HG03378 (cell line): ENCODE data around the gene IGFLR1.

Source experiments
- ATAC-seq: cut with Tn5 transposase; IDR thresholded peaks from one replicate; pipeline ENCODE4 v1.9.1; 2021; ENCODE audit warnings: mild to moderate bottlenecking, moderate library complexity; ENCODE audit not compliant: unreplicated experiment

Gene IGFLR1, protein sequence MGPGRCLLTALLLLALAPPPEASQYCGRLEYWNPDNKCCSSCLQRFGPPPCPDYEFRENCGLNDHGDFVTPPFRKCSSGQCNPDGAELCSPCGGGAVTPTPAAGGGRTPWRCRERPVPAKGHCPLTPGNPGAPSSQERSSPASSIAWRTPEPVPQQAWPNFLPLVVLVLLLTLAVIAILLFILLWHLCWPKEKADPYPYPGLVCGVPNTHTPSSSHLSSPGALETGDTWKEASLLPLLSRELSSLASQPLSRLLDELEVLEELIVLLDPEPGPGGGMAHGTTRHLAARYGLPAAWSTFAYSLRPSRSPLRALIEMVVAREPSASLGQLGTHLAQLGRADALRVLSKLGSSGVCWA

DNA sequence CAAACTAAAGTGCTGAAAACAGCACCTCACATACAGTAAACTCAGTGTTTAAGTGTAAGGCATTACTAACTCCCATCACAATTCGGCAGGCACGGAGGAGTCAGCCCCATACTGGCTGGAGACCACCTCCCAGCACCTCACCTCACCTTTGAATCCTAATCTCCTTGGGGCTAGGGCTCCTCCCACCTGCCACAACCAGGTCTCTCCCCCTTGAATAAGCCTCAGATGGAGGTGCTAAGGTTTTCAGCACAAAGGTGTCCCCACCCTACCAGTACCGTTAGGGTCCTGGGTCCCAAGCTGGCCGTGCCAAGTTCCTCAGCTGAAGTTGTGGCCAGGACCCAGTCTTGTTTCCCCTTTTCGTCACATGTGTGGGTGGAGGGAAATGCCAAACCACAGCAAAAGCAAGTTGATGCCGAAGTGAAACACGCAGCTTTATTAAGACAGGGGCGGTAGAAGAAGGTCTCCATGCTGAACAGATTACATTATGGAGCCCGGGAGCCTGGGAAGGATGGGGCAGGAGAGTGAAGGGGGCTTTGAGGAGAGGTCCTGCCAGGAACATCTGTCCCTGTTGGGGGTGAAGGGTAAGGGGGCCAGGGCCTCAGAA lies at the start of gene IGFLR1:
IGFLR1 (minus strand) TSS at position 332 of the 604 bp plus-strand sequence. CDS start 1,272 bp downstream, outside the sequence.
- no peak for ATAC-seq

DNA sequence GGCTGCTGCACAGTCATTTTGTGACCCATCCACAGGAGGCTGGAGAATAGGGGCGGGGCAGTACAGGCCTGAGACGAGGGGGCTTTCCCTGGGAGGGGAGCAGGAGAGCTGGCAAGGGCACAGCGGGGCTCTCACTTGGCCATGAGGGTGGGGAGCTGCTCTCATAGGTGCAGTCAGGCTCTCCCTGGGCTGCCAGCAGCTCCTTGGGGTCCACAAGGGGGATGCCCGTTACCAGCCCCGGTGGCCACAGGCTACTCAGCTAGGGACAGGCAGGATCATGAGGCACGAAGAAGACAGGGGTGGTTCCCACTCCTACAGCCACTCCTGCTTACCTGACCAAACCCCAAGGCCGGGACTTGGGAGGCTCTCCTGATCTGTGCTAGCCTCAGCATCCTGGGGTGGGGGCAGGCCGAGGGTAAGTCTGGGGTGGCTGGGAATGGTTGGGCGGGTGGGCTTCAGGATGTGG lies 49.6 kb upstream of the IGFLR1 start:
- no peak for ATAC-seq

DNA sequence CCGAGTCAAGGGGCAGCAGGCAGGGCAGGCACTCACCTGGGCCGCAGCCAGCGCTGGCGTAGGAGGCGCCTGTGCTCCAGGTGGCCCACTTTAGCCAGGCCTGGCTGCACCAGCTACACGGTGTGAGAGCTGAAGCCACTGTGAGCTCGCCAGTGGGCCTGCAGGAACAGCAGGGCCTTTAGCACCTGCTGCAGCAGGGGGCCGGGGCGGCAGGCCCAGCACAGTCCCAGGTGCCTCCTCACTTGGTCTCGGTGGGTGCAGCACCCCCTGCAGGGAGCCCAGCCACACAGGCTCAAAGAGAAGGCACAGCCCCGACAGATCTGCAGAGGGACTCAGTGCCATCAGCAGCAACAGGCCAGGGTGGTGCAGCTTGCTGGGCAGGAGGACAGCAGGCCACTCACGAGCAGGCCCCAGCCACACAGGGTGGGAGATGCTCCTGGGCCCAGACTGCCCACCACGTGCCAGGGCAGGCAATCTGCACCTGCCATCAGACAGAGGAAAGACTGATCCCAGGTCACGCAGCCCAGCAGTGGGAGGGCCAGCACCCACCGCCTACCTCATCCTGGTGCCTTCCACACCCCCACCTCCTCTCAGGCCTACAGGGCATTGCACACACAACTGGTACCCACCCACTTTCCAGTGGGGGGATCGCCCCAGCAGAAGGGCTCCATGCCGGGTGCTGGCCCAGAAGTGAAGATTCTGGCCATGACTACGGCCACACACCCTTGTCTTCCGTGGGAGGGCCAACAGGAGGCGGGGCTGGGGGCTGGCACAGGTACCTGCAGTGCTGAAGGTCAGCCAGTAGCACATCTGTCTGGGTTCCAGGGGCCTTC lies 48.9 kb upstream of the IGFLR1 start:
- ATAC-seq: no peak

DNA sequence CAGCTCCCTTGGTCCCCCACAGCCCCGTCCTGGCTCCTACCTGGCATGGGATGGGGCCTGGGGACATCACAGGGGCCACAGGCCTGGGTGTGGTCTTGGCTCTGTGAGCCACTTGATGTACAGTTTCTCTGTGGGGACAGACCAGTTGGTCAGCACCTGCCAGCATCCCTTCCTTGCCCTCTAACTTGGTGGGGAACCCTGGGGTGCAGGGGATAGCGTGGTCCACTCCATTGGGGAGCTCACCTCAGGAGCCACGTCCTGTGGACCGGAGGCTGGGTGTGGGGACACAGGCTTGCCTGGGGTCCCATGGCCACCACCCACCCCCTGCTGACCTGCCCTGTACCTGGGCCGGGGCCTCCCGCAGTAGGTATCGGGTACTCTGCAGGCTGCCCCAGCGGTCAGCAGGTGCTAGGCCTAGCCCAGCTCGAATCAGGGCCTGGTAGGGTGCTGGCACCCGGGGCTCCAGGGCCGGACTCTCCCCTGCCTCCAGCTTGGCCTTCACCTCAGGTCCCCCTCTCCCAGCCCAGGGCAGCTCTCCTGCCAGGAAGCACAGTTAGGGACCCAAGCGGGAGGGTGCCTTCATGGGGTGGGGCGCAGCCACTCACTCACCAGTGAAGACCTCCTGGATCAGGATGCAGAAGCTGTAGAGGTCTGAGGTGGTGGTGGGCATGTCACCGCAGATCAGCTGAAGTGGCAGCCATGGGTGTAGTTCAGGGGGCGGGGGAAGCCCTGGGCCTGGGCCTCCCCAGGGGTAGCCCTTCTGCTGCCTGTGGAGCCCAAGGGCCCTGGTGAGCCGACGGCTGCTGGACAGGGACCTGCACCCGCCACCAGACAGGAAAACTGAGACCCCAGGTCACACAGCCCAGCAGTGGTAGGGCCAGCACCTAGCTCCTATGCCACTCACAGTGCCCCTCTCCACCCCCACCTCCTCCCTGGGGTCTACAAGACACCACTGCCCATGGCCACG lies 48.0 kb upstream of the IGFLR1 start:
- ATAC-seq: no peak

DNA sequence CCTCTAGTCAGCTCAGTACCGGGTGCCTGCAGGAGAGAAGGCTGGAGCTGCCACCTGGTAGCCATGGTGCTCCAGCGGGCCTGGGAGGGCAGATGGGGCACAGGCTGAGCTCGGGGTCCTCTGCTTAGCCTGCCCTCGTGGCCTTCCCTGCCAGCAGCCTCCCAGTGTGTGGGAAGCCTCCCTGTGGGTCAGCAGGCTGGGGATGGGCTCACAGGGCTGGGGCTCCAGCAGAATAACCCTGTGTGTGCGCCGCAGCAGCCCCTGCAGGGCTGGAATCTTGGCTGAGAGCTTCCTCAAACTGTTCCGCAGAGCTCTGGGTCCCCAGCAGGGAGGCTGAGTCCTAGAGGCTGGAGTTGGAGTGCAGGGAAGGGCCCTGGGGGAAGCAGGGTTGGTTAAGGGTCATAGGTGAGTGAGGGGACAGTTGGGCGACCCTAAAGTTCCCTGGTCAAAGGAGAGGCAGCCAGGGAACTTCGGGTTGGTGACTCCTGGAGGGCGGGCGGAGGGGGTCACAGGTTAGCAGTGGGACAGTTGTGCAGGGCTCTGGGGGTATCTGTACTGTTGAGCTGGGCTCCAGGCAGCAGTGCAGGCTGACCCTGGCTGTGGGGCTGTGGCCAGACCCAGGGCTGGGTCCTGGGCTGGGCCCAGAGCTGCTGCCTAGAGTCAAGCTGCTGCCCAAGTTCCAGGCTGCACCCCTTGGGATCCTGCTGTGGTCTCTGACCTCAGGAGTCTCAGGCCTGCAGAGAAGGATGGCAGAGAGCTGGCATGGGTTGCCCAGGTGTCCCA lies 47.1 kb upstream of the IGFLR1 start:
- no peak for ATAC-seq

DNA sequence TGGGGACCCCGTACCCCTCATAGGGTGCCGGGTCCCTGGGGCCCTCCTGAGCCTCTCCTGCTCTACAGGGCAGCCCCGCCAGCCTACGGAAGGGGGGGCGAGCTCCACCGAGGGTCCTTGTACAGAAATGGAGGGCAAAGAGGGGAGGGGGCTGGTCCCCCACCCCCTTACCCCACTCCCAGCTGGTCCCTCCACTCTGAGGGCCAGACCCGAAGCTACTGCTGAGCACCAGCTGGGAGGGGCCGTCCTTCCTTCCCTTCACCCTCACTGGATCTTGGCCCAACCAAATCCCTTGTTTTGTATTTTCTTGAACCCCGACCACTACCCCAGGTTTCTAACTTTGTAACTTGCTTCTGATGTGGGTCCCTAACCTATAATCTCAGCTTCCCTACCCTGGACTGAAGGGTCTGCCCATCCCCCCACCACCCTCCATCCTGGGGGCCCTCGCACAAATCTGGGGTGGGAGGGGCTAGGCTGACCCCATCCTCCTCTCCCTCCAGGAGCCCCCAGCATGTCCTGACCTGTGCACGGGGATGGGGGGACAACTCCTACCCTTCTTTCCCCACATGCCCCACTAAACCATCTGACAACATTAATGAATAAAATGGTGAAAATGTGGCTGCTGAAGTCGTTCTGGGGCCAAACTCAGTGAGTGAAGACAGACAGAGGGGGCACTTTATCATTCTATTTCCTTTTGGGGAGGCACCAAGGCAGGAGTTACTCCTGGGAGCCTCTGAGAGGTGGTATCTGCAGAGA lies 46.1 kb upstream of the IGFLR1 start:
- ATAC-seq: no peak

DNA sequence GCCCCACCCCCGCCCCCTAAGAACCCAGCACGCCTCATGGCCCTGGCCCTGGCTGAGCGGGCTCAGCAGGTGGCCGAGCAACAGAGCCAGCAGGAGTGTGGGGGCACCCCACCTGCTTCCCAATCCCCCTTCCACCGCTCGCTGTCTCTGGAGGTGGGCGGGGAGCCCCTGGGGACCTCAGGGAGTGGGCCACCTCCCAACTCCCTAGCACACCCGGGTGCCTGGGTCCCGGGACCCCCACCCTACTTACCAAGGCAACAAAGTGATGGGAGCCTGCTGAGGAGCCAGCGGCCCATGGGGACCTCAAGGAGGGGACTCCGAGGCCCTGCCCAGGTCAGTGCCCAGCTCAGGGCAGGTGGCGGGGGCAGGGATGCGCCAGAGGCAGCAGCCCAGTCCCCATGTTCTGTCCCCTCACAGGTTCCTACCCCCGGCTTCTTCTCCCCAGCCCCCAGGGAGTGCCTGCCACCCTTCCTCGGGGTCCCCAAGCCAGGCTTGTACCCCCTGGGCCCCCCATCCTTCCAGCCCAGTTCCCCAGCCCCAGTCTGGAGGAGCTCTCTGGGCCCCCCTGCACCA lies 45.1 kb upstream of the IGFLR1 start:
- no peak for ATAC-seq

DNA sequence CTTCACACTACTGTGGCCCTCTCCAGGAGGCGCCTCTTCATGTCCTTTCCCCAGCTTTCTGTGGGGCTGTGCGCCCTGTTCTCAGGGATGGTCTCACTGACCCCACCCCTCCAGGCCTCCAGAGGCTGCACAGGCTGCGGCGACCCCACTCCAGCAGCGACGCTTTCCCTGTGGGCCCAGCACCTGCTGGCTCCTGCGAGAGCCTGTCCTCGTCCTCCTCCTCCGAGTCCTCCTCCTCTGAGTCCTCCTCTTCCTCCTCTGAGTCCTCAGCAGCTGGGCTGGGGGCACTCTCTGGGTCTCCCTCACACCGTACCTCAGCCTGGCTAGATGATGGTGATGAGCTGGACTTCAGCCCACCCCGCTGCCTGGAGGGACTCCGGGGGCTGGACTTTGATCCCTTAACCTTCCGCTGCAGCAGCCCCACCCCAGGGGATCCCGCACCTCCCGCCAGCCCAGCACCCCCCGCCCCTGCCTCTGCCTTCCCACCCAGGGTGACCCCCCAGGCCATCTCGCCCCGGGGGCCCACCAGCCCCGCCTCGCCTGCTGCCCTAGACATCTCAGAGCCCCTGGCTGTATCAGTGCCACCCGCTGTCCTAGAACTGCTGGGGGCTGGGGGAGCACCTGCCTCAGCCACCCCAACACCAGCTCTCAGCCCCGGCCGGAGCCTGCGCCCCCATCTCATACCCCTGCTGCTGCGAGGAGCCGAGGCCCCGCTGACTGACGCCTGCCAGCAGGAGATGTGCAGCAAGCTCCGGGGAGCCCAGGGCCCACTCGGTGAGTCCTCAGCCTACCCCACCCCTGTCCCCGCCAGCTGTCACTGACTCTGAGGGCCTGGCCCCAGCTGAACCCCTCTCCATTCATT lies 44.3 kb upstream of the IGFLR1 start:
- ATAC-seq: no peak

DNA sequence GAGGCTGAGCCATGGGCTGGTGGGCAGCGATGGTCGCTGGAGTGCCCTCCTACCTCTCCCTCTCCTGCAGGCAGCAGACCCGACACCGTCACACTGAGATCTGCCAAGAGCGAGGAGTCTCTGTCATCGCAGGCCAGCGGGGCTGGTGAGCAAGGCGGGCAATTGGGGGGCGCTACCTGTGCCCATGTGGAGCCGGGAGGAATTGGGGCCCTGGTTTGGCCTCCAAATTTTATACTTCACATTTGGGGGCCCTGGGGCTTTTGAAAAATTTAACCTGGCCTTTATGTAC lies 43.0 kb upstream of the IGFLR1 start:
- no peak for ATAC-seq

DNA sequence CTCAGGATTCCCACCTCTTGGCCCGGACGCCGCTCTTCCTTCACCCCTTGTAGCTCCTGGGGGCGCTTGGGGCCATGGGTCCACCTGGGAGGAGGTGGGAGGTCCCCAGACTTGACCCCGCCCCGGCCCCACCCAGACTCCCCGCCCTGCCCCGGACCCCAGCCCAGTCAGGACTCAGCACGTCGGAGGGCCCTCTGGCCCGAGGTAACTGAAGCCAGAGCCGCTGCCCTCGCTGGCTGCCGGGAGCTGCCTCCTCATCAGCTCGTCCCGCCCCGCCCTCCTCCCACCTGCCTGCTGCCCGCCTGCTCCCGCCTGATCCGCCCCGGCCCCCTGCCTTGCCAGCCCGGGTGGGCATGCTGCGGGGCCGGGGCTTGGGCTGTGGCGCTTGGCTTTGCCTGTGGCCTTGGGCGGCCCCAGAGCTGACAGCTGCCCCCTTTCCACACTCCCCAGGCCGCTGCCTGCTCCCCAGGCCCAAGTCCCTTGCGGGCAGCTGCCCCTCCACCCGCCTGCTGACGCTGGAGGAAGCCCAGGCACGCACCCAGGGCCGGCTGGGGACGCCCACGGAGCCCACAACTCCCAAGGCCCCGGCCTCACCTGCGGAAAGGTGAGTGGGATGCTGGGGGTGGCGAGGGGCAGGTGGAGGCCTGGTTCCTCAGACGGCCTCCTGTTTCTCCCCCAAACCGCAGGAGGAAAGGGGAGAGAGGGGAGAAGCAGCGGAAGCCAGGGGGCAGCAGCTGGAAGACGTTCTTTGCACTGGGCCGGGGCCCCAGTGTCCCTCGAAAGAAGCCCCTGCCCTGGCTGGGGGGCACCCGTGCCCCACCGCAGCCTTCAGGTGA lies 42.5 kb upstream of the IGFLR1 start:
- ATAC-seq: no peak

DNA sequence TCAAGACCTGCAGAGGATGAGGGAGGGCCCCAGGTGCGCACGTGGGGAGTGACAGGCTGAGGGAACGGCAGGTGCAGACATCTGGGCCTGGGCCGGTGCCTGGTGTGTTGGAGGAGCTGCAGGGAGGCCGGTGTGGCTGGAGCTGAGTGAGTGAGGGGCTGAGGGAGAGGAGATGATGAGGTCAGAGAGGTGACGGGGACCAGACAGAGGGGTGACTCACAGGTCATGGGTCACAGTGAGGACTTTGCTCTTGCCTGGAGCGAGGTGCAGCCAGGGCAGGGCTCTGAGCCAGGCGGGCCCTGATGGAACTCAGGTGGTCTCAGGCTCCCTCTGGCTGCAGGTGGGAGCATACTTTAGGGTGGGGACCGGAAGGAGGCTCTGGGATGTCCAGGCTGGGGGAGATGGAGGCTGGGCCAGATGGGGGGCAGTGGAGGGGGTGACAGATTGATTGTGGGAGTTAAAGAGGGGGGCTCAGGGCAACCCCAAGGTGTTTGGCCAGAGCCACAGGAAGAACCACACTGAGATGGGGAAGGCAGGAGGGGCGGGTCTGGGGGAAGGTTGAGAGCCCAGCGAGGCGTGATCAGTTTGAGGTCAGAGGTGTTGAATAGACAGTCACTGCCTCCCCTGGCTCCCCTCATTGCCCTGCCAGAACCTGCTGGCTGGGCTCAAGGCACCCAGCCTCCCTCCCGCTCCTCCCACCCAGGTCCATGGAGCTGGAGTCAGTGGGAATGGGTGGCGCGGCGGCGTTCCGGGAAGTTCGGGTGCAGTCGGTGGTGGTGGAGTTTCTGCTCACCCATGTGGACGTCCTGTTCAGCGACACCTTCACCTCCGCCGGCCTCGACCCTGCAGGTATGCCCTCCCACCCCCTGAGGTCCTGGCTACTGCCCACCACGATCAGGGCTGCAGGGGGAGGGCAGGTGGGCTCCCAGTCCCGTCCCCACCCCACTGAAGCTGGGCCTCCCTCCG lies 41.5 kb upstream of the IGFLR1 start:
- no peak for ATAC-seq

DNA sequence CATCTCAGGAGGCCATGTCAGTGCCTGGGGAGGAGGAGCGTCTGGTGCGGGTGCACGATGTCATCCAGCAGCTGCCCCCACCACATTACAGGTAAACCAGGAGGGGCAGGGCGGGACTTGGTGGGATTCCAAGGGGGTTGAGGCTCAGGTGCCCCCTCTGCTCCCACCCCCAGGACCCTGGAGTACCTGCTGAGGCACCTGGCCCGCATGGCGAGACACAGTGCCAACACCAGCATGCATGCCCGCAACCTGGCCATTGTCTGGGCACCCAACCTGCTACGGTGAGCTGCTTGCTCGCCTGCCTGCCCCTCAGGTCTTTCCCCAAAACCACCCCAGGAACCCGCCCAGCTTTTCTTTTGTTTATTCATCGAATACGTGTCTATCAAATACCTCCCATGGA lies 40.3 kb upstream of the IGFLR1 start:
- ATAC-seq: no peak

DNA sequence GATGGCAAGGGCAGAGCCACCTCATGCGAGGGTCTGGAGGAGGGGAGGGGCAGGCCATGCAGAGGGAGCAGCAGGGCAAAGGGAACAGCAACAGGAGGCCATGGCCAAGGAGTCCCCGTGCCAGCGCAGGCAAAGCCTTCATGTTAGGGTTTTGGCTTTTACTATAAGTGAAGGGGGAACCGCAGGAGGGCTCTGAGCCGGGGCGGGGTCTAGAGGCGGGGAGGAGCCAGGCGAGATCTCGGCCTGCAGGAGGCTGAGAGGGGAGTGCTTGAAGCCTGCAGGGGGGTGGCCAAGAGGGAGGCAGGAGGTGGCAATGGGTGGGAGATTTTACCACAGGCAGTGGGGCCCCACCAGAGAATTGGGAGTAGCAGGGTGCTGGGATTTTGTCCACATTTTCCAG lies 39.4 kb upstream of the IGFLR1 start:
- ATAC-seq: no peak

DNA sequence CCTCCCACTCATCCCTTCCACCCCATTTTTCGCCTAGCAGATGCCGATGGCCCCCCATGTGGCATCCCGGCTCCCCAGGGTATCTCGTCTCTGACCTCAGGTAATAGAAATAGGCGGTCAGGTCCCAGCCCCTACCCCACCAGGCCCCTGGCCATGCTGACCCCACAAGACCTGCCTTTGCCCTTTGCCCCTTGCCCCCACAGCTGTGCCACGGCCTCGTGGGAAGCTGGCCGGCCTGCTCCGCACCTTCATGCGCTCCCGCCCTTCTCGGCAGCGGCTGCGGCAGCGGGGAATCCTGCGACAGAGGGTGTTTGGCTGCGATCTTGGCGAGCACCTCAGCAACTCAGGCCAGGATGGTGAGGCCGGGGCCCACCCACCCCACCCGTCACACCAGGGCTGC lies 38.5 kb upstream of the IGFLR1 start:
- no peak for ATAC-seq

DNA sequence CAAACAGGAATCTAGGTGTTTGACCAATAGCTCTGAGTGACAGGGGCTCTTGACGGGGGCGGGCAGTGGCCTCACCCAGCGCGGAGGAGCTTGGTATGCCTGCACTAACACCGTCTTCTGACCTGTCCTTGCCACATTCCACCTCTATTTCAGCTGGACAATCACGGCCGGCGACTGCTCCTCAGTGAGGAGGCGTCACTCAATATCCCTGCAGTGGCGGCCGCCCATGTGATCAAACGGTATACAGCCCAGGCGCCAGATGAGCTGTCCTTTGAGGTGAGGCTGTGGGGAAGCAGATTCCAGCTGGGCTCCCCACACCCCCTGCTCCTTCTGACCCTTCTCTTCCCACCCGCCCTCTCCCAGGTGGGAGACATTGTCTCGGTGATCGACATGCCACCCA lies 37.8 kb upstream of the IGFLR1 start:
- no peak for ATAC-seq

DNA sequence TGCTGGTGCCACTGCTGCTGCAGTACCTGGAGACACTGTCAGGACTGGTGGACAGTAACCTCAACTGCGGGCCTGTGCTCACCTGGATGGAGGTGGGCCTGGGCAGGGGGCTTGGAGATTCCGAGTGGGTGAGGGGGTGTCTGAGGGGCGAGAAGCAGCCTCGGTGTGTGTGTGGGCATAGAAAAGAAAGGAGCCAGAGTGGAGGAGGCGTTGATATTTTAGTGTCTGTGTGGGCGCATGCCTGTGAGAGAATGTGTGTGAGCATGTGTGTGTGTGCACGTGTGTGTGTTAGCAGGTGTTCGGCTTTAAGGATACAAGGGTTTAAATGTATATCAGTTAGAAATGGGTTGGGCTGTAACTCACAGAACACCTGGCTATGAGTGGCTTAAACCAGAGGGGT lies 36.8 kb upstream of the IGFLR1 start:
- no peak for ATAC-seq
